ENCODE results near the gene CFAP69. TPM values are rescaled to one million over a fixed set of nuclear protein-coding genes. Genes with fewer than 3 reads are reported as not detected.

CFAP69 gene
- total RNA-seq, 5 donors from 2014 or later (not counting 1 experiment from before 2014, with no cell fraction given): 0.20 to 0.64 (median 0.41) TPM; not detected in 1

GRCh38 chr7:90210981-90211380, 34.0 kb upstream of the CFAP69 start:
- Histone ChIP-seq H3K27ac (ENCODE audit: low read length) (no peak overlapping the region), H3K4me3 (ENCODE audit: control insufficient read depth in 1 of 2, extremely low read depth in 1 of 2, low read length in 1 of 2) (no peak overlapping the region), H3K9me3 (no peaks in the 10 kb centered on the region), H3K36me3 (ENCODE audit: control insufficient read depth in 2 of 2, extremely low read depth in 1 of 2, insufficient read depth in 1 of 2, low read length in 1 of 2) (no peaks in the 10 kb centered on the region), H3K27me3 (replicated peaks in 1 of 2; ENCODE audit: control insufficient read depth in 2 of 2, extremely low read depth in 1 of 2, insufficient read depth in 2 of 2, low read length in 1 of 2) (peaks cover 13 to 19% of the 10 kb centered on the region in 2 experiments), H3K4me1 (ENCODE audit: control insufficient read depth in 1 of 2, extremely low read depth in 1 of 2, insufficient read depth in 2 of 2, low read length in 2 of 2) (peaks cover 0 to 7% of the 10 kb centered on the region in 2 experiments)
- no peaks in the 10 kb centered on the region for H3K9me3 Mint-ChIP-seq
- POLR2A ChIA-PET: no interaction called here
- WGBS (ENCODE audit: insufficient coverage): 57% methylated on average over 1 of the region's 11 CpGs
- H3K36me3 Mint-ChIP-seq: no peaks in the 10 kb centered on the region
- peak overlapping the region in 2 of 3 donors; percentile 25 to 26 for H3K4me3 Mint-ChIP-seq
- CTCF ChIA-PET: no interaction called here
- DNase-seq (no peak), ATAC-seq (replicated peaks in 1 of 4) (no peak)
- H3K27me3 Mint-ChIP-seq: peaks cover 10 to 24% of the 10 kb centered on the region in 2 donors
- H3K4me1 Mint-ChIP-seq: peaks cover 5 to 6% (median 6%) of the 10 kb centered on the region in 3 donors
- H3K27ac Mint-ChIP-seq: no peak overlapping the region

GRCh38 chr7:90211391-90212148, 33.4 kb upstream of the CFAP69 start, which contains the start of gene STEAP2:
STEAP2 (plus strand) TSS chr7:90211740; CDS start chr7:90225083, 13,343 bp downstream.
- H3K4me1 Mint-ChIP-seq: peaks cover 5 to 6% (median 6%) of the 10 kb centered on the region in 3 donors
- CTCF ChIA-PET: no interaction called here
- DNase-seq (peak in 5 of 35 experiments; percentile 0 to 9 (median 1)), ATAC-seq (replicated peaks in 1 of 4) (peak in 2 of 4 experiments; percentile 31 to 41)
- POLR2A ChIA-PET: interaction anchor here in 1 of 2 donors (0.5 kb wide), 1 partner anchor 16 kb away, joined by 4 read pairs; no protein-coding TSS in a partner anchor
- H3K27me3 Mint-ChIP-seq: peaks cover 10 to 28% of the 10 kb centered on the region in 2 donors
- WGBS (ENCODE audit: insufficient coverage): 3% methylated on average over 68 of the region's 73 CpGs
- H3K27ac ChIP-seq (ENCODE audit: low read length): no peak within 1 kb of the TSS
- peaks cover 13 to 19% of the 10 kb centered on the region in 2 experiments for H3K27me3 ChIP-seq (replicated peaks in 1 of 2; ENCODE audit: control insufficient read depth in 2 of 2, extremely low read depth in 1 of 2, insufficient read depth in 2 of 2, low read length in 1 of 2)
- H3K36me3 ChIP-seq (ENCODE audit: control insufficient read depth in 2 of 2, extremely low read depth in 1 of 2, insufficient read depth in 1 of 2, low read length in 1 of 2): no peaks in the 10 kb centered on the region
- no peaks in the 10 kb centered on the region for H3K36me3 Mint-ChIP-seq
- H3K4me3 Mint-ChIP-seq: peak within 1 kb of the TSS in 2 of 3 donors; percentile 25 to 26
- no peak within 1 kb of the TSS for H3K4me3 ChIP-seq (ENCODE audit: control insufficient read depth in 1 of 2, extremely low read depth in 1 of 2, low read length in 1 of 2)
- H3K4me1 ChIP-seq (ENCODE audit: control insufficient read depth in 1 of 2, extremely low read depth in 1 of 2, insufficient read depth in 2 of 2, low read length in 2 of 2): peaks cover 0 to 7% of the 10 kb centered on the region in 2 experiments
- no peaks in the 10 kb centered on the region for H3K9me3 ChIP-seq
- H3K9me3 Mint-ChIP-seq: no peaks in the 10 kb centered on the region
- H3K27ac Mint-ChIP-seq: no peak within 1 kb of the TSS

- no peak overlapping the region for H3K4me3 ChIP-seq (ENCODE audit: control insufficient read depth in 1 of 2, extremely low read depth in 1 of 2, low read length in 1 of 2)
- no peaks in the 10 kb centered on the region for H3K9me3 ChIP-seq
- peaks cover 5 to 6% (median 6%) of the 10 kb centered on the region in 3 donors for H3K4me1 Mint-ChIP-seq
- no peaks in the 10 kb centered on the region for H3K36me3 Mint-ChIP-seq
- ChIA-PET CTCF (no interaction called here), POLR2A (interaction anchor here in 1 of 2 donors (0.5 kb wide), 1 partner anchor 16 kb away, joined by 4 read pairs; no protein-coding TSS in a partner anchor)
- H3K4me3 Mint-ChIP-seq: no peak overlapping the region
- no peak overlapping the region for H3K27ac ChIP-seq (ENCODE audit: low read length)
- peaks cover 10 to 28% of the 10 kb centered on the region in 2 donors for H3K27me3 Mint-ChIP-seq
- H3K27me3 ChIP-seq (replicated peaks in 1 of 2; ENCODE audit: control insufficient read depth in 2 of 2, extremely low read depth in 1 of 2, insufficient read depth in 2 of 2, low read length in 1 of 2): peaks cover 13 to 19% of the 10 kb centered on the region in 2 experiments
- DNase-seq: no peak
- ATAC-seq (replicated peaks in 1 of 4): no peak
- 50% methylated on average over 1 of the region's 6 CpGs for WGBS (ENCODE audit: insufficient coverage)
- H3K36me3 ChIP-seq (ENCODE audit: control insufficient read depth in 2 of 2, extremely low read depth in 1 of 2, insufficient read depth in 1 of 2, low read length in 1 of 2): no peaks in the 10 kb centered on the region
- H3K27ac Mint-ChIP-seq: no peak overlapping the region
- H3K4me1 ChIP-seq (ENCODE audit: control insufficient read depth in 1 of 2, extremely low read depth in 1 of 2, insufficient read depth in 2 of 2, low read length in 2 of 2): peaks cover 0 to 7% of the 10 kb centered on the region in 2 experiments
- H3K9me3 Mint-ChIP-seq: no peaks in the 10 kb centered on the region
These were observed 32.9 kb upstream of the CFAP69 start for GRCh38 chr7:90212149-90212495.

GRCh38 chr7:90213521-90213920, 31.5 kb upstream of the CFAP69 start:
- CTCF ChIA-PET: no interaction called here
- H3K27me3 Mint-ChIP-seq: peaks cover 7 to 25% of the 10 kb centered on the region in 2 donors
- Histone ChIP-seq H3K27ac (ENCODE audit: low read length) (no peak overlapping the region), H3K4me1 (ENCODE audit: control insufficient read depth in 1 of 2, extremely low read depth in 1 of 2, insufficient read depth in 2 of 2, low read length in 2 of 2) (peaks cover 0 to 7% of the 10 kb centered on the region in 2 experiments), H3K9me3 (no peaks in the 10 kb centered on the region), H3K27me3 (replicated peaks in 1 of 2; ENCODE audit: control insufficient read depth in 2 of 2, extremely low read depth in 1 of 2, insufficient read depth in 2 of 2, low read length in 1 of 2) (peaks cover 13 to 19% of the 10 kb centered on the region in 2 experiments), H3K36me3 (ENCODE audit: control insufficient read depth in 2 of 2, extremely low read depth in 1 of 2, insufficient read depth in 1 of 2, low read length in 1 of 2) (no peaks in the 10 kb centered on the region), H3K4me3 (ENCODE audit: control insufficient read depth in 1 of 2, extremely low read depth in 1 of 2, low read length in 1 of 2) (no peak overlapping the region)
- no peak for DNase-seq
- H3K36me3 Mint-ChIP-seq: no peaks in the 10 kb centered on the region
- POLR2A ChIA-PET: no interaction called here
- H3K27ac Mint-ChIP-seq: no peak overlapping the region
- H3K9me3 Mint-ChIP-seq: peaks cover 0 to 5% (median 0%) of the 10 kb centered on the region in 3 donors
- no peak overlapping the region for H3K4me3 Mint-ChIP-seq
- no peak for ATAC-seq (replicated peaks in 1 of 4)
- no CpG with 5 or more reads among the region's 2 CpGs for WGBS (ENCODE audit: insufficient coverage)
- peaks cover 5 to 6% (median 6%) of the 10 kb centered on the region in 3 donors for H3K4me1 Mint-ChIP-seq

DNA sequence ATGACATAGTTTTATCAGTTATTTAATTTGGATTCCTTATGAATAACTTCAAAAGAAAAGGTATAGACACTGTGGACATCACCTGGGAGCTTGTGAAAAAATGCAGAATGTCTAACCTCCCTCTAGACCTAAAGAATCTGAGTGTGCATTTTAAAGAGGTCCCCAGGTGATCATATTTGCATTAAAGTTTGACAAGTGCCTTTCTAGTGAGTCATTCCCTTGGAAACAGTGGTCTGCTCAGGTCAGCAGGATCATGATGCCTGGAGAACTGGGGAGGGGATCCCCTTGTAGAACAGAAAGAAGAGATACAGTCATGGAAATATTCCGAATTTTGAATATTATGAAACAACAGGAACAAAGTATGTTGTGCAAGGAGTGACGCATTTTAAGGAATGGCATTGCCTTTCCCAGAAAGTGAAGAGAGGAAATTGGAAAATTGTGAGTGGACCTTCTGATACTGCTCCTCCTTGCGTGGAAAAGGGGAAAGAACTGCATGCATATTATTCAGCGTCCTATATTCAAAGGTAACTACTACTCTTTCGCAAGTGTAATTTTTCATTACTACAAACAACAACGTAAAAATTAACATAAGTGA, 28.8 kb upstream of the CFAP69 start:
- H3K27me3 ChIP-seq (replicated peaks in 1 of 2; ENCODE audit: control insufficient read depth in 2 of 2, extremely low read depth in 1 of 2, insufficient read depth in 2 of 2, low read length in 1 of 2): peaks cover 8 to 14% of the 10 kb centered on the region in 2 experiments
- no peak for DNase-seq
- H3K4me1 ChIP-seq (ENCODE audit: control insufficient read depth in 1 of 2, extremely low read depth in 1 of 2, insufficient read depth in 2 of 2, low read length in 2 of 2): peaks cover 0 to 7% of the 10 kb centered on the region in 2 experiments
- CTCF ChIA-PET: no interaction called here
- no peaks in the 10 kb centered on the region for H3K9me3 ChIP-seq
- Mint-ChIP-seq H3K9me3 (peaks cover 0 to 10% (median 0%) of the 10 kb centered on the region in 3 donors), H3K36me3 (no peaks in the 10 kb centered on the region), H3K27me3 (peaks cover 18 to 21% of the 10 kb centered on the region in 2 donors), H3K27ac (no peak overlapping the region), H3K4me3 (no peak overlapping the region), H3K4me1 (peaks cover 0 to 1% (median under 1%) of the 10 kb centered on the region in 3 donors)
- no peak overlapping the region for H3K27ac ChIP-seq (ENCODE audit: low read length)
- POLR2A ChIA-PET: no interaction called here
- H3K36me3 ChIP-seq (ENCODE audit: control insufficient read depth in 2 of 2, extremely low read depth in 1 of 2, insufficient read depth in 1 of 2, low read length in 1 of 2): no peaks in the 10 kb centered on the region
- no peak overlapping the region for H3K4me3 ChIP-seq (ENCODE audit: control insufficient read depth in 1 of 2, extremely low read depth in 1 of 2, low read length in 1 of 2)
- 75% methylated on average over 2 of the region's 6 CpGs for WGBS (ENCODE audit: insufficient coverage)
- ATAC-seq (replicated peaks in 1 of 4): no peak

DNA sequence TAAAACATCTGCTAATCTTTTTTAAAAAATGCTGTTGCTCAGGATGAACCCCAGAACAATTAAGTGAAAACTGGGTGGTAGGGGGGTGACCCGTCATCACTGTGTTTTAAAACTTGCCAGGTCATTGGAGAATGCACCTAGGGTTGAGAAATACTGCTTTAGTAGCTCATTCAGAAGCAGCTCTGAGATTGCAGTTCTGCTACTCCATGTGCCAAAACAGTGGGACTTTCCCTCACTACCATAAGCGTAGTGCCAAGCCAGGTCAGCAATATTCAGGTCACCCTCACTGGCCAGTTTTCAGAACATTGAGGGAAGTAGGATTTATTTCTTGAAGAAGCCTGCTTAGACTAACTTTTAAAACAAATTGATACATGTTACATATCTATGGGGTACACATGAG, 28.2 kb upstream of the CFAP69 start:
- Mint-ChIP-seq H3K9me3 (peaks cover 0 to 10% (median 0%) of the 10 kb centered on the region in 3 donors), H3K27ac (no peak overlapping the region), H3K27me3 (peaks cover 20 to 21% of the 10 kb centered on the region in 2 donors), H3K4me1 (no peaks in the 10 kb centered on the region), H3K4me3 (no peak overlapping the region), H3K36me3 (no peaks in the 10 kb centered on the region)
- H3K36me3 ChIP-seq (ENCODE audit: control insufficient read depth in 2 of 2, extremely low read depth in 1 of 2, insufficient read depth in 1 of 2, low read length in 1 of 2): no peaks in the 10 kb centered on the region
- DNase-seq (no peak), ATAC-seq (replicated peaks in 1 of 4) (no peak)
- peaks cover 0 to 2% of the 10 kb centered on the region in 2 experiments for H3K4me1 ChIP-seq (ENCODE audit: control insufficient read depth in 1 of 2, extremely low read depth in 1 of 2, insufficient read depth in 2 of 2, low read length in 2 of 2)
- CTCF ChIA-PET: no interaction called here
- POLR2A ChIA-PET: no interaction called here
- H3K9me3 ChIP-seq: no peaks in the 10 kb centered on the region
- H3K27me3 ChIP-seq (replicated peaks in 1 of 2; ENCODE audit: control insufficient read depth in 2 of 2, extremely low read depth in 1 of 2, insufficient read depth in 2 of 2, low read length in 1 of 2): peaks cover 8 to 9% of the 10 kb centered on the region in 2 experiments
- WGBS (ENCODE audit: insufficient coverage): no CpG with 5 or more reads among the region's 2 CpGs
- no peak overlapping the region for H3K27ac ChIP-seq (ENCODE audit: low read length)
- no peak overlapping the region for H3K4me3 ChIP-seq (ENCODE audit: control insufficient read depth in 1 of 2, extremely low read depth in 1 of 2, low read length in 1 of 2)
